PC-3 (cell line): ENCODE results near the gene RANBP3. TPM values are rescaled to one million over a fixed set of nuclear protein-coding genes. Genes with fewer than 3 reads are reported as not detected.

ENCODE experiments used
- ATAC-seq: fragments of 200-7000 bp; cut with Tn5 transposase; 2 replicates; pipeline ENCODE4 v1.9.1; 2020; ENCODE audit warnings: mild to moderate bottlenecking, moderate library complexity
- BruUV-seq: library from RNA; stranded (reverse); fragments of 400-500 nt; replicated peaks from 2 replicates; lab custom pipeline; 2021; lab: Mats Ljungman, UMichigan
- CTCF ChIA-PET: fragments of 300-600 bp; sonication (Branson Sonifier 250); formaldehyde crosslinking; loops from one replicate; lab custom pipeline; 2022; ENCODE audit warnings: antibody characterized with exemption; lab: Charles Lee
- POLR2A ChIA-PET: fragments of 300-600 bp; sonication (Branson Sonifier 250); formaldehyde crosslinking; loops from one replicate; lab custom pipeline; 2022; ENCODE audit warnings: antibody characterized with exemption; ENCODE audit not compliant: unreplicated experiment; lab: Charles Lee
- DNase-seq: peaks from one replicate; pipeline ENCODE4 v3.0.0-alpha.2; 2015
- H2AFZ ChIP-seq: fragments of 300-600 bp; sonication (generic); 2 replicates; pipeline ENCODE4 v1.6.0; 2016; ENCODE audit warnings: antibody characterized with exemption, low read length
- H3F3A ChIP-seq: fragments of 300-600 bp; sonication (generic); one replicate; pipeline ENCODE4 v1.6.0; 2017; ENCODE audit warnings: antibody characterized with exemption, low read length, control low read depth, mild to moderate bottlenecking; ENCODE audit not compliant: unreplicated experiment
- H3K27ac ChIP-seq: fragments of 300-600 bp; sonication (generic); 2 replicates; pipeline ENCODE4 v1.5.1; 2016; ENCODE audit warnings: mild to moderate bottlenecking, low read length
- H3K27me3 ChIP-seq: fragments of 300-600 bp; sonication (generic); 2 replicates; pipeline ENCODE4 v1.6.1; 2016; ENCODE audit warnings: low read length, mixed read lengths
- H3K36me3 ChIP-seq: fragments of 300-600 bp; sonication (generic); 2 replicates; pipeline ENCODE4 v1.6.1; 2016; ENCODE audit warnings: low read depth, mixed run types, low read length, mixed read lengths
- H3K4me1 ChIP-seq: fragments of 300-600 bp; sonication (generic); 2 replicates; pipeline ENCODE4 v1.5.1; 2016; ENCODE audit warnings: low read length; ENCODE audit not compliant: insufficient read depth
- H3K4me2 ChIP-seq: fragments of 300-600 bp; sonication (generic); 2 replicates; pipeline ENCODE4 v1.6.0; 2016; ENCODE audit warnings: low read length
- H3K4me3 ChIP-seq: fragments of 300-600 bp; sonication (generic); 2 replicates; pipeline ENCODE4 v1.5.1; 2016; ENCODE audit warnings: mild to moderate bottlenecking, low read length, mixed read lengths
- H3K79me2 ChIP-seq: fragments of 300-600 bp; sonication (generic); 2 replicates; pipeline ENCODE4 v1.6.1; 2017; ENCODE audit warnings: low read length, mixed read lengths
- H3K9ac ChIP-seq: fragments of 300-600 bp; sonication (generic); 2 replicates; pipeline ENCODE4 v1.6.0; 2016; ENCODE audit warnings: mild to moderate bottlenecking, low read length
- H3K9me2 ChIP-seq: fragments of 300-600 bp; sonication (generic); replicated peaks from 2 replicates; pipeline ENCODE4 v1.6.1; 2016; ENCODE audit warnings: mixed run types, low read length, mixed read lengths
- H3K9me3 ChIP-seq: fragments of 300-600 bp; sonication (generic); 2 replicates; pipeline ENCODE4 v1.6.1; 2016; ENCODE audit warnings: low read length, mixed read lengths
- H4K20me1 ChIP-seq: fragments of 300-600 bp; sonication (generic); 2 replicates; pipeline ENCODE4 v1.6.1; 2016; ENCODE audit warnings: low read length, mixed read lengths
- CTCF ChIP-seq: fragments of 300-600 bp; sonication (generic); conservative IDR thresholded peaks from 2 replicates; pipeline ENCODE4 v1.5.1; 2017; ENCODE audit warnings: antibody characterized with exemption, low read depth, mild to moderate bottlenecking, low read length
- EZH2 ChIP-seq: fragments of 300-600 bp; sonication (generic); IDR thresholded peaks from one replicate; pipeline ENCODE4 v1.6.1; 2017; ENCODE audit warnings: antibody characterized with exemption, mild to moderate bottlenecking, low read length; ENCODE audit not compliant: unreplicated experiment
- EZH2phosphoT487 ChIP-seq: fragments of 300-600 bp; sonication (generic); IDR thresholded peaks from 2 replicates; pipeline ENCODE4 v1.6.1; 2018; ENCODE audit warnings: mild to moderate bottlenecking, antibody characterized with exemption, low read length, borderline replicate concordance
- intact Hi-C: fragments of 100-400 bp; cut with micrococcal nuclease; formaldehyde crosslinking; loops from 2 replicates; pipeline ENCODE4 v1.9.0; 2023
- total RNA-seq: library from RNA; depleted of rRNA; stranded (reverse); fragments of >200 nt; gene quantifications from 2 replicates; pipeline ENCODE4 v1.2.3, GENCODE V29; 2014

Gene RANBP3
- total RNA-seq, 1 experiment from 2014 or later = 114 TPM

GRCh38 chr19:5904352-5905113 lies 73.4 kb downstream of the RANBP3 start, which contains the start of gene VMAC:
Gene VMAC, plus strand, starts transcription at chr19:5904872. Its CDS starts 19 bp downstream, at chr19:5904891.
- H3K79me2 ChIP-seq = peaks cover 44% of the 10 kb centered on the region
- peak within 1 kb of the TSS; percentile 88 for H2AFZ ChIP-seq
- peaks cover 17% of the 10 kb centered on the region for H3K36me3 ChIP-seq
- peaks cover 19% of the 10 kb centered on the region for H4K20me1 ChIP-seq
- peaks cover 9% of the 10 kb centered on the region for H3K4me1 ChIP-seq
- no peaks in the 10 kb centered on the region for H3F3A ChIP-seq
- POLR2A ChIA-PET = interaction anchor here (0.5 to 1.1 kb wide), 6 partner anchors 9 to 612 kb away, joined by 4 to 19 read pairs (median 4); partner anchors contain the start of genes CAPS, CATSPERD and LONP1
- ATAC-seq (peak; percentile 78), DNase-seq (peak; percentile 100)
- H3K9me3 ChIP-seq = no peaks in the 10 kb centered on the region
- H3K27ac ChIP-seq = peak within 1 kb of the TSS; percentile 82
- H3K9ac ChIP-seq = peak within 1 kb of the TSS; percentile 99
- intact Hi-C loops = loop anchor here (1.0 to 2.0 kb wide), 3 partner anchors 10 to 206 kb away; partner anchors contain the start of genes CAPS, RANBP3 and RFX2
- no peaks in the 10 kb centered on the region for H3K27me3 ChIP-seq
- no peaks in the 10 kb centered on the region for H3K9me2 ChIP-seq
- BruUV-seq = no TSS peak
- peak within 1 kb of the TSS; percentile 96 for H3K4me2 ChIP-seq
- TF ChIP-seq EZH2phosphoT487 = no peak
- no peak for TF ChIP-seq EZH2
- TF ChIP-seq CTCF = no peak
- peak within 1 kb of the TSS; percentile 94 for H3K4me3 ChIP-seq
- CTCF ChIA-PET = interaction anchor here (0.5 to 2.6 kb wide), 6 partner anchors 63 to 131 kb away, joined by 3 to 27 read pairs (median 6); no protein-coding TSS in a partner anchor

- Histone ChIP-seq H3K4me3 (peak within 1 kb of the TSS; percentile 94), H3K27ac (peak within 1 kb of the TSS; percentile 82), H3K4me2 (peak within 1 kb of the TSS; percentile 90), H4K20me1 (peaks cover 19% of the 10 kb centered on the region), H3K9ac (peak within 1 kb of the TSS; percentile 99), H3K79me2 (peaks cover 47% of the 10 kb centered on the region), H3K9me2 (no peaks in the 10 kb centered on the region), H3F3A (no peaks in the 10 kb centered on the region), H2AFZ (peak within 1 kb of the TSS; percentile 88), H3K4me1 (peaks cover 9% of the 10 kb centered on the region), H3K27me3 (no peaks in the 10 kb centered on the region), H3K9me3 (no peaks in the 10 kb centered on the region), H3K36me3 (peaks cover 14% of the 10 kb centered on the region; the same call in 1 of the 2 replicates)
- ATAC-seq (peak; percentile 64), DNase-seq (peak; percentile 96)
- intact Hi-C loops = loop anchor here (1.0 to 2.0 kb wide), 3 partner anchors 11 to 207 kb away; partner anchors contain the start of genes CAPS, RANBP3 and RFX2
- POLR2A ChIA-PET = interaction anchor here (0.5 to 1.1 kb wide), 9 partner anchors 10 to 1825 kb away, joined by 3 to 19 read pairs (median 4); partner anchors contain the start of genes CAPS, CATSPERD and LONP1
- BruUV-seq = no TSS peak
- CTCF ChIA-PET = interaction anchor here (0.5 to 2.6 kb wide), 6 partner anchors 64 to 131 kb away, joined by 3 to 27 read pairs (median 6); no protein-coding TSS in a partner anchor
- TF ChIP-seq EZH2phosphoT487 (no peak), CTCF (no peak), EZH2 (no peak)
These were observed 74.2 kb downstream of the RANBP3 start, which contains the start of gene NDUFA11 for GRCh38 chr19:5903624-5904351. Gene NDUFA11, minus strand, starts transcription at chr19:5903790. Its CDS starts 82 bp downstream, at chr19:5903708.
